Uterus (tissue), 2 donors: ENCODE results near the gene FFAR3.

ENCODE experiments used
- CTCF ChIP-seq, 4 experiments: fragments of 200-600 bp in 2 of 4; fragments of 450-650 bp in 2 of 4; sonication (generic) in 2 of 4; IDR thresholded peaks; one replicate each; pipeline ENCODE4 v1.5.1; 2016 to 2019; ENCODE audit warnings: antibody characterized with exemption in 4 of 4, mild to moderate bottlenecking in 2 of 4, moderate library complexity in 1 of 4
- POLR2A ChIP-seq, 2 donors: fragments of 450-650 bp; IDR thresholded peaks; one replicate each; pipeline ENCODE4 v1.6.1; 2016; ENCODE audit warnings: antibody characterized with exemption in 2 of 2, mild to moderate bottlenecking in 1 of 2, moderate library complexity in 1 of 2

GRCh38 chr19:35314858-35315470 lies 43.3 kb upstream of the FFAR3 start:
- TF ChIP-seq CTCF (IDR thresholded peaks at IDR 0.05) (no peak), POLR2A (IDR thresholded peaks at IDR 0.05) (no peak)
